Measurements from ENCODE around the gene SFXN5. TPM values are rescaled to one million over a fixed set of nuclear protein-coding genes. Genes with fewer than 3 reads are reported as not detected.

The SFXN5 gene
- total RNA-seq, 2 donors from 2014 or later: 16.6 to 18.1 TPM

DNA sequence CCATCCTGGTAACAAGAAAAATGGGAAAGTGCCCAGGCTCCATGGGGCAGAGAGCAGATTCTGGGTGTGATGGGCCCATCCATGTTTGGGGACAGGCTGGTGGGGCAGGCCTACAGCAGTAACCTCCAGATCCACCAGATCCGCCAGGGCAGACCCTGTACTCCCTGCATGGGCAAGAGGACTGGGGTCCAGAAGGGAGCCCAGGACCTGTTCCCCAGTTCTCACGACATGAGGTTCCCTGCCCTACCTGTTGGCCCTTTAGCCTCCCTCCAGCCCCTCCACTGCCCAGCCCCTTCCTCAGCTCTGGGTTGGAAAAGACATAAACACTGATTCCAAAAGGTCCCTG is 115.5 kb downstream of the SFXN5 start:
- no peaks in the 10 kb centered on the region for H3K36me3 ChIP-seq
- ATAC-seq (ENCODE audit: insufficient number of reproducible peaks, low FRiP score, low read depth) (no peak), DNase-seq (ENCODE audit: low spot score) (no peak)
- H3K4me3 ChIP-seq: no peak overlapping the region
- H3K9me3 ChIP-seq: no peaks in the 10 kb centered on the region
- TF ChIP-seq CTCF (IDR thresholded peaks at IDR 0.05): no peak
- H3K27me3 ChIP-seq (replicated peaks; ENCODE audit: insufficient read depth): no peaks in the 10 kb centered on the region
- no peak overlapping the region for H3K27ac ChIP-seq
- no peaks in the 10 kb centered on the region for H3K4me1 ChIP-seq (ENCODE audit: control insufficient read depth in 1 of 2, low read depth in 2 of 2)

GRCh38 chr2:72955228-72956049 is 116.1 kb downstream of the SFXN5 start:
- Histone ChIP-seq H3K36me3 (no peaks in the 10 kb centered on the region), H3K27me3 (replicated peaks; ENCODE audit: insufficient read depth) (no peaks in the 10 kb centered on the region), H3K9me3 (no peaks in the 10 kb centered on the region), H3K4me3 (no peak overlapping the region), H3K4me1 (ENCODE audit: control insufficient read depth in 1 of 2, low read depth in 2 of 2) (no peaks in the 10 kb centered on the region), H3K27ac (no peak overlapping the region)
- no peak for TF ChIP-seq CTCF (IDR thresholded peaks at IDR 0.05)
- DNase-seq (ENCODE audit: low spot score) (no peak), ATAC-seq (ENCODE audit: insufficient number of reproducible peaks, low FRiP score, low read depth) (no peak)

GRCh38 chr2:72954376-72955227 is 116.9 kb downstream of the SFXN5 start:
- H3K9me3 ChIP-seq: no peaks in the 10 kb centered on the region
- no peak for DNase-seq (ENCODE audit: low spot score)
- H3K27ac ChIP-seq: no peak overlapping the region
- H3K4me1 ChIP-seq (ENCODE audit: control insufficient read depth in 1 of 2, low read depth in 2 of 2): no peaks in the 10 kb centered on the region
- TF ChIP-seq CTCF (IDR thresholded peaks at IDR 0.05): no peak
- no peak for ATAC-seq (ENCODE audit: insufficient number of reproducible peaks, low FRiP score, low read depth)
- H3K27me3 ChIP-seq (replicated peaks; ENCODE audit: insufficient read depth): no peaks in the 10 kb centered on the region
- no peaks in the 10 kb centered on the region for H3K36me3 ChIP-seq
- H3K4me3 ChIP-seq: no peak overlapping the region

DNA sequence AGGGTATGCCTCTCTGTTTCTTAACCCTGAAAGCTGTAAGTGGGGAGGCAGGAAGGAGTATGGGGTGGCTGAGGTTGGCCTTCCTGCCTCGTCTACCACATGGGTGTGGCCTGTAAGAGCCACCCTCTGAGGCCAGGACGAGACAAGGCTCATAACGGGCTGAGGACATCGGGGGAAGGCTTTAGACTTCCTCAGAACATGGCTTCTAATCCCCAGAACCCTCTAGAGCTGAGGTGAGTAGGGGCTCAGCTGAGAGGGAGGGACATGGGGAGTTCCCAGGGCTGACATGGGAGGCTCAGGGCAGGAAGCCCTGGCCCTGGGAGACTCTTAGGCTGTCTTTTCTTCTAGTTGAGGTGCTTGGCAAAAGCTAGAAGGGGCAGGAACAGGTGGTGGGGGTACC is 117.5 kb downstream of the SFXN5 start:
- Histone ChIP-seq H3K36me3 (no peaks in the 10 kb centered on the region), H3K27ac (no peak overlapping the region), H3K9me3 (no peaks in the 10 kb centered on the region), H3K4me3 (no peak overlapping the region), H3K4me1 (ENCODE audit: control insufficient read depth in 1 of 2, low read depth in 2 of 2) (no peaks in the 10 kb centered on the region), H3K27me3 (replicated peaks; ENCODE audit: insufficient read depth) (no peaks in the 10 kb centered on the region)
- DNase-seq (ENCODE audit: low spot score) (no peak), ATAC-seq (ENCODE audit: insufficient number of reproducible peaks, low FRiP score, low read depth) (no peak)
- no peak for TF ChIP-seq CTCF (IDR thresholded peaks at IDR 0.05)

DNA sequence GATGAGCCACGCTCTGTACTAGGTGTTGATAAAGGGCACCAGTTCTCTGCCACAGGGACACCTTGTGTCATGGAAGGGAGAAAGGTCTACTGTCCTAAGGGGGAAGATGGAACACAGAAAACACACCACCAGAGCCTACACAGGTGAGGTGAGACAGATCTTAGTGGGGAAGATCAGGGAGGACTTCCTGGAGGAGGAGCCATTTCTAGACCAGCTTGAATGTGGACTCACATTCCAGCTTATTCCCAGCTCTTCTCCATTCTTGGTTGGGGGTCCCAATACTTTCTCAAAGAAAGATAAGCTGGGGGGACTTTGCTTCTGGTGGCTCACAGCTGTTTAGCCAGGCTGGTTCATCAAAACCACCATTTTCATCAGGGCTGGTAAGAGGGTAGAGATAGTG is 118.0 kb downstream of the SFXN5 start:
- ATAC-seq (ENCODE audit: insufficient number of reproducible peaks, low FRiP score, low read depth): no peak
- Histone ChIP-seq H3K9me3 (no peaks in the 10 kb centered on the region), H3K27me3 (replicated peaks; ENCODE audit: insufficient read depth) (no peaks in the 10 kb centered on the region), H3K4me3 (no peak overlapping the region), H3K27ac (no peak overlapping the region), H3K36me3 (no peaks in the 10 kb centered on the region), H3K4me1 (ENCODE audit: control insufficient read depth in 1 of 2, low read depth in 2 of 2) (no peaks in the 10 kb centered on the region)
- TF ChIP-seq CTCF (IDR thresholded peaks at IDR 0.05): no peak
- DNase-seq (ENCODE audit: low spot score): no peak
